Upper lobe of right lung (tissue), 1 donor: ENCODE measurements around the gene CCNT2. TPM values are rescaled to one million over a fixed set of nuclear protein-coding genes. Genes with fewer than 3 reads are reported as not detected.

Source experiments
- ATAC-seq: fragments of 200-7000 bp; cut with Tn5 transposase; one replicate; pipeline ENCODE4 v1.9.1; 2020; ENCODE audit warnings: mild to moderate bottlenecking, moderate library complexity
- DNase-seq: peaks from one replicate; pipeline ENCODE4 v3.0.0-alpha.2; 2020
- H3K27ac ChIP-seq: fragments of 200-600 bp; one replicate; pipeline ENCODE4 v1.8.0; 2022
- H3K27me3 ChIP-seq: fragments of 200-600 bp; one replicate; pipeline ENCODE4 v1.8.0; 2022; ENCODE audit warnings: mild to moderate bottlenecking
- H3K36me3 ChIP-seq: fragments of 200-600 bp; one replicate; pipeline ENCODE4 v1.8.0; 2022
- H3K4me1 ChIP-seq: fragments of 200-600 bp; one replicate; pipeline ENCODE4 v1.8.0; 2022
- H3K4me3 ChIP-seq: fragments of 200-600 bp; one replicate; pipeline ENCODE4 v1.8.0; 2022; ENCODE audit warnings: mild to moderate bottlenecking
- H3K9me3 ChIP-seq: fragments of 200-600 bp; one replicate; pipeline ENCODE4 v1.8.0; 2022
- CTCF ChIP-seq: fragments of 200-600 bp; IDR thresholded peaks from one replicate; pipeline ENCODE4 v1.8.0; 2022; ENCODE audit warnings: antibody characterized with exemption
- intact Hi-C: fragments of 100-400 bp; cut with DNase I; formaldehyde crosslinking; loops from one replicate; pipeline ENCODE4 v1.11.0; 2022
- total RNA-seq: library from RNA; stranded (reverse); fragmentation: NEBNext Ultra II Directional; extraction: Animal tissue kit (Norgen Biotek cat#: 25700); gene quantifications from one replicate; pipeline ENCODE4 v1.2.1, GENCODE V29; 2021
- donor health status: DM: no; HTN: yes; CAD: no; lungs with severe emphysema.

CCNT2 gene
- total RNA-seq, 1 donor from 2014 or later: 38.7 TPM

DNA sequence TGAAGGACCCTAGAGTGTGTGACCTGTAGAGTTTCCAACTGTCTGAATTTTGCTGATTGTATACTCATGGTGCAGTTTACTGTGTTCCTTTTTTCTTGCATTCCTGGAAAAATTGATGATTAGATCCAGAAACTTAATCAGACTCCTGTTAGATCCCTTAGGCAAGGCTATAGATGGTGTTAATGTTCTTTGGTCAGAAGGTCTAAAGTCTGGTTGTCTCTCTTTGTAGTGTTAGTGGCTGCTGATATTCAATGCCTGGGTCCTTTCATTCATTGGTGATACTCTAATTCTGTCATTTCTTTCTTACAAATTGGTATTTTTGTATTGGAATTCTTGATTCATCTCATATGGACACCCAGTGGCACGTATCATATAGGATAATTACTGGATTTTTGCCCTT is 6.3 kb downstream of the CCNT2 start:
- no peaks in the 10 kb centered on the region for H3K27me3 ChIP-seq
- H3K27ac ChIP-seq: no peak overlapping the region
- intact Hi-C loops: no loop called here
- ATAC-seq: no peak
- peaks cover 57% of the 10 kb centered on the region for H3K4me1 ChIP-seq
- no peak overlapping the region for H3K4me3 ChIP-seq
- H3K36me3 ChIP-seq: no peaks in the 10 kb centered on the region
- DNase-seq: no peak
- H3K9me3 ChIP-seq: no peaks in the 10 kb centered on the region
- no peak for TF ChIP-seq CTCF

- Histone ChIP-seq H3K27ac (no peak overlapping the region), H3K36me3 (no peaks in the 10 kb centered on the region), H3K9me3 (no peaks in the 10 kb centered on the region), H3K27me3 (no peaks in the 10 kb centered on the region), H3K4me1 (peaks cover 53% of the 10 kb centered on the region), H3K4me3 (no peak overlapping the region)
- no peak for TF ChIP-seq CTCF
- no peak for ATAC-seq
- DNase-seq: no peak
- intact Hi-C loops: no loop called here
Observed at GRCh38 chr2:134926231-134926931, 7.8 kb downstream of the CCNT2 start.

GRCh38 chr2:134927195-134927594 is 8.6 kb downstream of the CCNT2 start:
- no peak for ATAC-seq
- peaks cover 46% of the 10 kb centered on the region for H3K4me1 ChIP-seq
- intact Hi-C loops: no loop called here

GRCh38 chr2:134932864-134933526 is 14.4 kb downstream of the CCNT2 start:
- ATAC-seq (peak; percentile 39), DNase-seq (no peak)
- Histone ChIP-seq H3K4me3 (no peak overlapping the region), H3K36me3 (peaks cover 17% of the 10 kb centered on the region), H3K9me3 (no peaks in the 10 kb centered on the region), H3K4me1 (peaks cover 33% of the 10 kb centered on the region), H3K27ac (no peak overlapping the region), H3K27me3 (no peaks in the 10 kb centered on the region)
- no peak for TF ChIP-seq CTCF
- intact Hi-C loops: no loop called here

More at GRCh38 chr2:134927195-134927594, 8.6 kb downstream of the CCNT2 start:
- no peak for DNase-seq
- no peak overlapping the region for H3K27ac ChIP-seq
- H3K4me3 ChIP-seq: no peak overlapping the region
- TF ChIP-seq CTCF: no peak
- H3K9me3 ChIP-seq: no peaks in the 10 kb centered on the region
- H3K36me3 ChIP-seq: peaks cover 3% of the 10 kb centered on the region
- H3K27me3 ChIP-seq: no peaks in the 10 kb centered on the region

- no peak for ATAC-seq
- Histone ChIP-seq H3K9me3 (no peaks in the 10 kb centered on the region), H3K27ac (no peak overlapping the region), H3K27me3 (no peaks in the 10 kb centered on the region), H3K4me1 (peaks cover 33% of the 10 kb centered on the region), H3K36me3 (peaks cover 18% of the 10 kb centered on the region), H3K4me3 (no peak overlapping the region)
- intact Hi-C loops: no loop called here
- DNase-seq: no peak
- TF ChIP-seq CTCF: no peak
Observed at GRCh38 chr2:134933732-134934131, 15.1 kb downstream of the CCNT2 start.
